Measurements from ENCODE around the gene SLAMF7.

GRCh38 chr1:160727316-160727640, 11.8 kb upstream of the SLAMF7 start:
- TF ChIP-seq E2F1 (CRISPR knock-in tag; IDR thresholded peaks at IDR 0.05) (no peak), POLR2A (IDR thresholded peaks at IDR 0.05; ENCODE audit: insufficient read depth in 1 of 2, low read depth in 2 of 2, low read length in 2 of 2) (no peak)
